Body of pancreas (tissue), 4 donors: ENCODE data around the gene CPSF3. TPM values are rescaled to one million over a fixed set of nuclear protein-coding genes. Genes with fewer than 3 reads are reported as not detected.

ENCODE experiments used
- ATAC-seq: fragments of 150-250 bp; one replicate; pipeline ENCODE4 v1.9.1; 2016
- DNase-seq, 4 donors: peaks; one replicate each; pipeline ENCODE4 v3.0.0-alpha.2; 2019
- H3K27ac ChIP-seq, 4 donors: fragments of 200-600 bp; sonication (generic); 1 replicate in 3 of 4; 2 replicates in 1 of 4; pipeline versions ENCODE4 v1.5.1 to v1.6.1; 2016 to 2019; ENCODE audit warnings: mild to moderate bottlenecking in 1 of 4, mixed read lengths in 1 of 4, moderate library complexity in 1 of 4
- H3K27me3 ChIP-seq, 2 donors: fragments of 200-600 bp; sonication (generic); one replicate each; pipeline ENCODE4 v1.6.0; 2016; ENCODE audit warnings: mild to moderate bottlenecking in 1 of 2
- H3K36me3 ChIP-seq, 2 donors: fragments of 200-600 bp; sonication (generic); replicated peaks in 1 of 2; 2 replicates each; pipeline ENCODE4 v1.5.1; 2016; ENCODE audit warnings: low read depth in 2 of 2; ENCODE audit not compliant: insufficient read depth in 1 of 2
- H3K4me1 ChIP-seq: fragments of 200-600 bp; sonication (generic); one replicate; pipeline ENCODE4 v1.6.0; 2016
- H3K4me3 ChIP-seq, 2 donors: fragments of 200-600 bp; sonication (generic); 1 replicate in 1 of 2; 2 replicates in 1 of 2; pipeline ENCODE4 v1.5.1; 2016 to 2019
- H3K9me3 ChIP-seq, 3 donors: fragments of 200-600 bp; sonication (generic); 1 replicate in 2 of 3; 2 replicates in 1 of 3; pipeline ENCODE4 v1.5.1; 2016
- POLR2A ChIP-seq, 3 donors: fragments of 450-650 bp; IDR thresholded peaks; one replicate each; pipeline ENCODE4 v1.6.1; 2016; ENCODE audit warnings: antibody characterized with exemption in 3 of 3, mild to moderate bottlenecking in 2 of 3
- WGBS, 2 donors: methylation state at CpG; one replicate each; pipeline ENCODE4 v1.1.5; 2017; 5-methylcytosine and 5-hydroxymethylcytosine counted together
- intact Hi-C: fragments of 100-400 bp; cut with DNase I; formaldehyde crosslinking; loops from one replicate; pipeline ENCODE4 v1.15.1; 2023
- total RNA-seq, 2 donors: library from RNA; depleted of rRNA; stranded (reverse); fragments of >200 nt; gene quantifications; one replicate each; pipeline ENCODE4 v1.1.0, GENCODE V29; 2016
- TF ChIP-seq, protein P1 (sequence below), 7 experiments: fragments of 450-650 bp in 4 of 7; fragments of 200-600 bp in 3 of 7; sonication (generic) in 3 of 7; IDR thresholded peaks; one replicate each; pipeline ENCODE4 v1.5.1; 2016 to 2019; ENCODE audit warnings: antibody characterized with exemption in 7 of 7

Gene CPSF3
- total RNA-seq, 2 donors from 2014 or later: 11.2 to 84.0 TPM

DNA sequence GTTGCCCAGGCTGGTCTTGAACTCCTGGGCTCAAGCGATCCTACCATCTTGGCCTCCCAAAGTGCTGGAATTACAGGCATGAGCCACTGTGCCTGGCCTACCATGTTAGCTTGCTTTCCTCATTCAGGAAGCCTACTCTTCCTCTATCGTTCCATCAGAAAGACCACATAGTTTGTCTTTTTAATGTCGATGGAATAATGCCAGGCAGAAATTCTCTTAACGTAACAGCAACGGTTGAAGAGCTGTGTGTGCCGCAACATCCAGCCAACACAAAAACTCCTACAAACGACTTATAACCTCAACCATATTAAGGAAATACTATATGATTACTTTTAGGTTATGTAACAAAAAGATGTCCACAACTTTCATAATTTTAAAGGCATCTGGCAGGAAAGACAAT lies 10.7 kb upstream of the CPSF3 start:
- H3K27ac ChIP-seq: no peak overlapping the region
- no peaks in the 10 kb centered on the region for H3K4me1 ChIP-seq
- TF ChIP-seq, protein P1, sequence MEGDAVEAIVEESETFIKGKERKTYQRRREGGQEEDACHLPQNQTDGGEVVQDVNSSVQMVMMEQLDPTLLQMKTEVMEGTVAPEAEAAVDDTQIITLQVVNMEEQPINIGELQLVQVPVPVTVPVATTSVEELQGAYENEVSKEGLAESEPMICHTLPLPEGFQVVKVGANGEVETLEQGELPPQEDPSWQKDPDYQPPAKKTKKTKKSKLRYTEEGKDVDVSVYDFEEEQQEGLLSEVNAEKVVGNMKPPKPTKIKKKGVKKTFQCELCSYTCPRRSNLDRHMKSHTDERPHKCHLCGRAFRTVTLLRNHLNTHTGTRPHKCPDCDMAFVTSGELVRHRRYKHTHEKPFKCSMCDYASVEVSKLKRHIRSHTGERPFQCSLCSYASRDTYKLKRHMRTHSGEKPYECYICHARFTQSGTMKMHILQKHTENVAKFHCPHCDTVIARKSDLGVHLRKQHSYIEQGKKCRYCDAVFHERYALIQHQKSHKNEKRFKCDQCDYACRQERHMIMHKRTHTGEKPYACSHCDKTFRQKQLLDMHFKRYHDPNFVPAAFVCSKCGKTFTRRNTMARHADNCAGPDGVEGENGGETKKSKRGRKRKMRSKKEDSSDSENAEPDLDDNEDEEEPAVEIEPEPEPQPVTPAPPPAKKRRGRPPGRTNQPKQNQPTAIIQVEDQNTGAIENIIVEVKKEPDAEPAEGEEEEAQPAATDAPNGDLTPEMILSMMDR (IDR thresholded peaks at IDR 0.05): no peak
- TF ChIP-seq POLR2A (IDR thresholded peaks at IDR 0.05): no peak
- ATAC-seq (no peak), DNase-seq (no peak)
- H3K27me3 ChIP-seq: no peaks in the 10 kb centered on the region
- H3K4me3 ChIP-seq: no peak overlapping the region
- 78 to 79% methylated on average over 7 of the region's 7 CpGs for WGBS, 2 donors
- peaks cover 0 to 2% of the 10 kb centered on the region in 2 donors for H3K36me3 ChIP-seq
- no peaks in the 10 kb centered on the region for H3K9me3 ChIP-seq
- intact Hi-C loops: no loop called here

GRCh38 chr2:9415516-9416169 lies 7.8 kb upstream of the CPSF3 start:
- 83 to 90% methylated on average over 16 of the region's 16 CpGs for WGBS, 2 donors

DNA sequence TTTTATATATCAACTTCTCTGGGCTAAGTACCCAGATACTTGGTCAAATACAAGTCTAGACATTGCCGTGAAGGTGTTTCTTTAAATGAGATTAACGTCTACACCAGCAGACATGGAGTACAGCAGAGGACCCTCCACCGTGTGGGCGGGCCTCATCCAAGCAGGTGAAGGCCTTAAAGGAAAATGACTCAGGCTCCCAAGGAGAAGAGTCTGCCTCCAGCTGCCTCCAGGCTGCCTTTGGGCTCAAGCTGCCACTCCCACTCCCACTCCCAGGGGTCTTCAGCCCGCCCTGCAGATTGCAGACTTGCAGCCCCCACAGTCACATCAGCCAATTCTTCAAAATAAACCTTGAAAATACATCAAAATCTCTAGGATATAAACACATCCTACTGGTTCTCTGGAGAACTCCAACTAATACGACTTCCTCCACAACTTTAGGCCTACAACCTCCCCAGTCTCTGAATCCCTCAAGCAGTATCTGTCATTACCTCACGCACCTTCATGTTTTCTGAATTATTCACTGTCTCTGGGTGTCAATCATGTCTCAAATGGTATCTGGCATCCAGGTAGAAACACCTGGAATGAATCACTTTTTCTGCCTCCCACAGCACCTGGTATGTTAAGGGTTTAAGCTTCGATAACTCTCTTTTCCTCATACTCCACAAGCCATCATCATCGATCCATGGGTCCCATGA lies 7.0 kb upstream of the CPSF3 start:
- H3K27me3 ChIP-seq: no peaks in the 10 kb centered on the region
- no peak for TF ChIP-seq POLR2A (IDR thresholded peaks at IDR 0.05)
- TF ChIP-seq, protein P1 (IDR thresholded peaks at IDR 0.05): no peak
- H3K4me3 ChIP-seq: no peak overlapping the region
- H3K27ac ChIP-seq: no peak overlapping the region
- intact Hi-C loops: no loop called here
- no peaks in the 10 kb centered on the region for H3K36me3 ChIP-seq
- ATAC-seq: no peak
- WGBS, 2 donors: 86 to 91% methylated on average over 9 of the region's 9 CpGs
- no peak for DNase-seq
- no peaks in the 10 kb centered on the region for H3K9me3 ChIP-seq
- H3K4me1 ChIP-seq: no peaks in the 10 kb centered on the region

More at GRCh38 chr2:9415516-9416169, 7.8 kb upstream of the CPSF3 start:
- Histone ChIP-seq H3K9me3 (no peaks in the 10 kb centered on the region), H3K36me3 (peaks cover 0 to 2% of the 10 kb centered on the region in 2 donors), H3K4me1 (no peaks in the 10 kb centered on the region), H3K27me3 (no peaks in the 10 kb centered on the region), H3K27ac (no peak overlapping the region), H3K4me3 (no peak overlapping the region)
- DNase-seq: no peak
- intact Hi-C loops: no loop called here
- ATAC-seq: no peak
- TF ChIP-seq, protein P1 (IDR thresholded peaks at IDR 0.05): no peak
- no peak for TF ChIP-seq POLR2A (IDR thresholded peaks at IDR 0.05)

- intact Hi-C loops: no loop called here
- WGBS, 2 donors: 89 to 97% methylated on average over 7 of the region's 7 CpGs
- H3K4me1 ChIP-seq: peaks cover 3% of the 10 kb centered on the region
- no peak for TF ChIP-seq POLR2A (IDR thresholded peaks at IDR 0.05)
- TF ChIP-seq, protein P1 (IDR thresholded peaks at IDR 0.05): no peak
- no peaks in the 10 kb centered on the region for H3K27me3 ChIP-seq
- DNase-seq: no peak
- no peaks in the 10 kb centered on the region for H3K36me3 ChIP-seq
- ATAC-seq: no peak
- H3K27ac ChIP-seq: no peak overlapping the region
- no peak overlapping the region for H3K4me3 ChIP-seq
- no peaks in the 10 kb centered on the region for H3K9me3 ChIP-seq
Observed at GRCh38 chr2:9416962-9417316, 6.5 kb upstream of the CPSF3 start.
